Heart left ventricle (tissue), 16 donors: ENCODE results near the gene LYRM4. TPM values are rescaled to one million over a fixed set of nuclear protein-coding genes. Genes with fewer than 3 reads are reported as not detected.
A peak's percentile ranks its signal among the peaks of the same experiment; 100 is the strongest.

Experiments used
- ATAC-seq, 4 donors: fragments of 200-7000 bp; cut with Tn5 transposase; one replicate each; pipeline ENCODE4 v1.9.1; 2020 to 2022; ENCODE audit warnings: moderate library complexity in 4 of 4, mild to moderate bottlenecking in 3 of 4, moderate number of reproducible peaks in 1 of 4
- DNase-seq, 5 donors: peaks; one replicate each; pipeline ENCODE4 v3.0.0-alpha.2; 2020
- H3K27ac ChIP-seq, 12 donors: fragments of 200-600 bp; sonication (generic) in 4 of 12; one replicate each; pipeline versions ENCODE4 v1.5.0 to v1.8.0; 2016 to 2022; ENCODE audit warnings: mild to moderate bottlenecking in 2 of 12
- H3K27me3 ChIP-seq, 9 donors: fragments of 200-600 bp; sonication (generic) in 2 of 9; one replicate each; pipeline versions ENCODE4 v1.5.1 to v1.8.0; 2016 to 2022; ENCODE audit warnings: mild to moderate bottlenecking in 3 of 9
- H3K36me3 ChIP-seq, 9 donors: fragments of 200-600 bp; sonication (generic) in 2 of 9; one replicate each; pipeline versions ENCODE4 v1.5.0 to v1.8.0; 2018 to 2022; ENCODE audit warnings: mild to moderate bottlenecking in 2 of 9
- H3K4me1 ChIP-seq, 12 donors: fragments of 200-600 bp; sonication (generic) in 4 of 12; one replicate each; pipeline versions ENCODE4 v1.5.0 to v1.8.0; 2016 to 2022; ENCODE audit warnings: mild to moderate bottlenecking in 3 of 12
- H3K4me3 ChIP-seq, 12 donors: fragments of 200-600 bp; sonication (generic) in 4 of 12; one replicate each; pipeline versions ENCODE4 v1.5.0 to v1.8.0; 2017 to 2022; ENCODE audit warnings: mild to moderate bottlenecking in 9 of 12, moderate library complexity in 4 of 12
- H3K9me3 ChIP-seq, 12 donors: fragments of 200-600 bp; sonication (generic) in 4 of 12; one replicate each; pipeline versions ENCODE4 v1.5.0 to v1.8.0; 2016 to 2022; ENCODE audit warnings: mild to moderate bottlenecking in 1 of 12
- CTCF ChIP-seq, 12 donors: fragments of 200-600 bp; sonication (generic) in 4 of 12; IDR thresholded peaks; one replicate each; pipeline versions ENCODE4 v1.5.0 to v1.8.0; 2018 to 2022; ENCODE audit warnings: antibody characterized with exemption in 12 of 12, mild to moderate bottlenecking in 5 of 12
- POLR2A ChIP-seq, 2 donors: fragments of 450-650 bp; IDR thresholded peaks; one replicate each; pipeline ENCODE4 v1.6.1; 2017; ENCODE audit warnings: antibody characterized with exemption in 2 of 2, mild to moderate bottlenecking in 2 of 2, moderate library complexity in 2 of 2
- WGBS, 4 donors: extraction: QIAGEN DNeasy Blood & Tissue Kit in 2 of 4; methylation state at CpG; one replicate each; pipeline versions ENCODE4 v1.1.5 to v1.1.7; 2013 to 2018; 5-methylcytosine and 5-hydroxymethylcytosine counted together
- intact Hi-C, 10 donors: fragments of 100-400 bp; cut with DNase I; formaldehyde crosslinking; loops; one replicate each; pipeline versions ENCODE4 v1.11.1 to v1.14.2; 2022
- polyA plus RNA-seq, 2 donors: library from polyadenylated mRNA; stranded (reverse); fragments of 200-250 nt; gene quantifications; one replicate each; pipeline ENCODE4 v1.2.3, GENCODE V29; 2013
- total RNA-seq, 9 donors: library from RNA; depleted of rRNA in 2 of 9; stranded (reverse); fragments of >200 nt in 2 of 9; fragmentation: NEBNext Ultra II Directional in 3 of 9; extraction: Animal tissue kit (Norgen Biotek cat#: 25700) in 3 of 9; gene quantifications; one replicate each; pipeline versions ENCODE4 v1.1.0 to v1.2.4, GENCODE V29; 2016 to 2023
- donor health status: ischemic (EF 13 %, LVEDD 7.1; RV severe dilation, severe dysfunction).
- donor health status: healthy with polysubstance abuse.
- donor health status: DM: no; HTN: yes; CAD: no.
- donor health status: DM: no; HTN: no; CAD: no.
- donor health status: ischemic (EF 25% LVEDD 6.9; RV normal size, moderate dysfunction).
- donor health status: ischemic (EF 25% LVEDD 5.7; RV mildly dilated, moderate dysfunction).
- donor health status: healthy.
- donor health status: DM: yes; HTN: yes; CAD: no.
- donor health status: ischemic (EF 35%, LVEDD 5.7; RV mildly dilated, moderate dysfunction).
- donor health status: nonischemic (EF 11% LVEDD 7.7; RV severe dilation, severe dysfunction).
- donor health status: DM: yes; HTN: yes; CAD: no.
- donor health status: PGD.
- donor health status: ischemic (EF 29% LVEDD 5.4; RV normal size, mild dysfunction).
- donor health status: nonischemic (EF 23%, LVEDD 6.1; RV moderate dilation, normal function).

LYRM4 gene
- total and polyA plus RNA-seq, 11 donors = 18.8 to 39.7 (median 21.3) TPM

DNA sequence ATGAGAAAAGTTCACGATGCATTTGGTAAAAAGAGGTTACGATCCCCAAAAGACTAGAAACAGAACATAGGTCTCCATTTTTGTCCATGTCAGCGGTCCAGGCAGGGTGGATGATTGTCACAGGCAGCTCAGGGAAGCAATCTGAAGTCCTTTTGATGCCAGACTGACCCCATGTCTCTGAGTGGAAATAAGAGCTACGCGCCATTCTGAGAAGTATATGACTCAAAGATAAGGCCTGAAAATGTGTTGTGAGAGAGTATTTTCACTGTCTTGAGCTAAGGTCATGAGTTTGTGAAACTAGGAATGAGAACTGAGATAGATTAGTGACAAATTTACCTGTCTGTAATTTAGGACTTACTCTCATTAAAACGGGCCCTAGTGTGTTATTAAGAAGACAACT is 69.5 kb downstream of the LYRM4 start:
- Histone ChIP-seq H3K36me3 (no peaks in the 10 kb centered on the region), H3K4me1 (peaks cover 0 to 20% (median 0%) of the 10 kb centered on the region in 12 donors), H3K9me3 (no peaks in the 10 kb centered on the region), H3K4me3 (no peak overlapping the region), H3K27ac (no peak overlapping the region), H3K27me3 (no peaks in the 10 kb centered on the region)
- intact Hi-C loops = no loop called here
- DNase-seq = no peak
- no peak for ATAC-seq
- TF ChIP-seq CTCF (IDR thresholded peaks at IDR 0.05) (no peak), POLR2A (IDR thresholded peaks at IDR 0.05) (no peak)
- WGBS, 4 donors = 92 to 95% (median 94%) methylated on average over 6 of the region's 6 CpGs

GRCh38 chr6:5190507-5190906 is 70.2 kb downstream of the LYRM4 start:
- H3K36me3 ChIP-seq = no peaks in the 10 kb centered on the region
- no peaks in the 10 kb centered on the region for H3K9me3 ChIP-seq
- ATAC-seq = peak in 3 of 4 donors; percentile 66 to 78 (median 72)
- H3K27me3 ChIP-seq = no peaks in the 10 kb centered on the region
- H3K4me1 ChIP-seq = peaks cover 0 to 20% (median 0%) of the 10 kb centered on the region in 12 donors
- no peak overlapping the region for H3K4me3 ChIP-seq
- intact Hi-C loops = no loop called here
- no peak for TF ChIP-seq POLR2A (IDR thresholded peaks at IDR 0.05)
- no peak for TF ChIP-seq CTCF (IDR thresholded peaks at IDR 0.05)
- no peak for DNase-seq
- WGBS, 4 donors = 55 to 71% (median 63%) methylated on average over 3 of the region's 3 CpGs
- no peak overlapping the region for H3K27ac ChIP-seq

DNA sequence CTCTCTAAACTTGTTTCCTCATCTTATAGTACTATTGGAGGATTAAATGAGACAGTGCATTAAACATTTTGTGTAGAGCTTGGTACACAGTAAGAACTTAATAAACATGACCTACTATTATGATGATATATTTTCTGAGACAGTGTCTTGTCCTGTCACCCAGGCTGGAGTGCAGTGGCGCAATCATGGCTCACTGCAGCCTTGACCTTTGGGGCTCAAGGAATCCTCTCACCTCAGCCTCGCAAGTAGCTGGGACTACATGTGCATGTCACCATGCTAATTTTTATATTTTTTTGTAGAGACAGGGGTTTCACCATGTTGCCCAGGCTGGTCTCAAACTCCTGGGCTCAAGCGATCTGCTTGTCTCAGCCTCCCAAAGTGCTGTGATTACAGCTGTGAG is 72.1 kb downstream of the LYRM4 start:
- no peaks in the 10 kb centered on the region for H3K36me3 ChIP-seq
- no peak overlapping the region for H3K4me3 ChIP-seq
- ATAC-seq = no peak
- no peak overlapping the region for H3K27ac ChIP-seq
- H3K9me3 ChIP-seq = no peaks in the 10 kb centered on the region
- H3K27me3 ChIP-seq = no peaks in the 10 kb centered on the region
- H3K4me1 ChIP-seq = peaks cover 0 to 20% (median 0%) of the 10 kb centered on the region in 12 donors
- TF ChIP-seq POLR2A (IDR thresholded peaks at IDR 0.05) (no peak), CTCF (IDR thresholded peaks at IDR 0.05) (no peak)
- DNase-seq = no peak
- intact Hi-C loops = no loop called here
- 90 to 99% (median 97%) methylated on average over 3 of the region's 3 CpGs for WGBS, 4 donors

DNA sequence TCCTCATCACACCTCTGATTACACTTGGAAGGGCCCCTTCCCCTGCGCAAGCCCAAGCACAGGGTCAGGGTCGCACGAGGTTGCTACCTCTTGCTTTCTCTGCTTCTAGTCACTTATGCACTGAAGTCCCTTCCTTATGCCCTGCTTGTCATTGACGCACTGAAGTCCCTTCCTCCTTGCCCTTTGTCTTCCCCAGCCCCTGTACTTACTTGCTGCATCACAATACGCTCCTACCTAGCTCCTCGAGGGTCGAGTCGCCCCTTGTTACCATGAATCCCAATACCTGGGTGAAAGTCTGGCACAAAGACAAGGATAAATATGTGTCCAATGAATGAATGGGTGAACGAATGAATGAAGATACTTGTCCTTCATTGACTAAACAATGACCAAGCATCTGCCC is 75.9 kb downstream of the LYRM4 start:
- 88 to 93% (median 91%) methylated on average over 9 of the region's 9 CpGs for WGBS, 4 donors
- DNase-seq = no peak
- intact Hi-C loops = no loop called here
- Histone ChIP-seq H3K36me3 (no peaks in the 10 kb centered on the region), H3K4me1 (peaks cover 0 to 1% (median 0%) of the 10 kb centered on the region in 12 donors), H3K27ac (no peak overlapping the region), H3K9me3 (no peaks in the 10 kb centered on the region), H3K27me3 (no peaks in the 10 kb centered on the region), H3K4me3 (no peak overlapping the region)
- no peak for ATAC-seq
- no peak for TF ChIP-seq POLR2A (IDR thresholded peaks at IDR 0.05)

- Histone ChIP-seq H3K36me3 (no peaks in the 10 kb centered on the region), H3K4me1 (no peaks in the 10 kb centered on the region), H3K27ac (no peak overlapping the region), H3K27me3 (no peaks in the 10 kb centered on the region), H3K9me3 (no peaks in the 10 kb centered on the region), H3K4me3 (no peak overlapping the region)
- intact Hi-C loops = no loop called here
- TF ChIP-seq POLR2A (IDR thresholded peaks at IDR 0.05) (no peak), CTCF (IDR thresholded peaks at IDR 0.05) (peak in 1 of 12 donors; percentile 36)
- no peak for DNase-seq
- ATAC-seq = no peak
- 62 to 81% (median 76%) methylated on average over 2 of the region's 2 CpGs for WGBS, 4 donors
Observed at GRCh38 chr6:5184218-5184617, 76.5 kb downstream of the LYRM4 start.
